ENCODE measurements around the gene SCN2A.

GRCh38 chr2:165208094-165208493 lies 31.1 kb upstream of the SCN2A start:
- TF ChIP-seq CREM (IDR thresholded peaks at IDR 0.05; ENCODE audit: low read depth), result no peak
- TF ChIP-seq TARDBP (IDR thresholded peaks at IDR 0.05), result no peak
- no peak for TF ChIP-seq ZNF639 (CRISPR knock-in tag; conservative IDR thresholded peaks at IDR 0.05 in 1 of 2, IDR thresholded peaks at IDR 0.05 in 1 of 2)
- TF ChIP-seq PBX2 (CRISPR knock-in tag; IDR thresholded peaks at IDR 0.05; ENCODE audit: low read depth), result no peak
- no peak for TF ChIP-seq PBX2 (tag; conservative IDR thresholded peaks at IDR 0.05; ENCODE audit: low read depth)
- no peak for TF ChIP-seq GABPA (tag; conservative IDR thresholded peaks at IDR 0.05; ENCODE audit: low read depth)
- TF ChIP-seq CTCF (IDR thresholded peaks at IDR 0.05 in 2 of 3, conservative IDR thresholded peaks at IDR 0.05 in 1 of 3; ENCODE audit: insufficient read depth in 2 of 3, low read depth in 1 of 3, low read length in 3 of 3), result no peak
- TF ChIP-seq NBN (IDR thresholded peaks at IDR 0.05; ENCODE audit: low read depth), result no peak
